NB4 (cell line): ENCODE results near the gene KAT6B.

ENCODE experiments used
- MYC ChIP-seq: IDR thresholded peaks from 2 replicates; pipeline ENCODE4 v1.6.1; 2011; ENCODE audit warnings: low read depth, low read length
- POLR2A ChIP-seq: IDR thresholded peaks from 2 replicates; pipeline ENCODE4 v1.6.1; 2011; ENCODE audit warnings: mild to moderate bottlenecking; ENCODE audit not compliant: insufficient read length; ENCODE audit errors: extremely low read depth
- TF ChIP-seq, protein P1 (sequence below): IDR thresholded peaks from one replicate; pipeline ENCODE4 v1.5.1; 2012; ENCODE audit warnings: low read depth, low read length
- TF ChIP-seq, protein P2 (sequence below): IDR thresholded peaks from 2 replicates; pipeline ENCODE4 v1.6.1; 2011; ENCODE audit warnings: low read depth, low read length

DNA sequence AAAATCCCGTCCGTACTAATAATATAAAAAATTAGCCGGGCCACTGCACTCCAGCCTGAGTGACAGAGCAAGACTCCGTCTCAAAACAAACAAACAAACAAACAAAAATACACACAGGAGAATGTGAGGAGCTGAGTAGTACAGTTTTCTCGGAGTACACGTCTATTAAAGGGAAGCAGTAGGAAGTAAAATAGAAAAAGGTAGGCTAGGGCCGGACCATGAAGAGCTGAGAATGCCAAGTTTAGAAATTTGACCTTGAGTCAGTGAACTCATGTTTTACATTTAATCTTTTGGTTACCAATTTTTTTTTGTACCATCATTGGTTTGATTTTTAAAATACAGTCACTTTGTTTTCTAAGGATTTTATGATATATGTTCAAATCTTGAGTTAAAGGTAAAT, 64.1 kb downstream of the KAT6B start:
- TF ChIP-seq, protein P1, sequence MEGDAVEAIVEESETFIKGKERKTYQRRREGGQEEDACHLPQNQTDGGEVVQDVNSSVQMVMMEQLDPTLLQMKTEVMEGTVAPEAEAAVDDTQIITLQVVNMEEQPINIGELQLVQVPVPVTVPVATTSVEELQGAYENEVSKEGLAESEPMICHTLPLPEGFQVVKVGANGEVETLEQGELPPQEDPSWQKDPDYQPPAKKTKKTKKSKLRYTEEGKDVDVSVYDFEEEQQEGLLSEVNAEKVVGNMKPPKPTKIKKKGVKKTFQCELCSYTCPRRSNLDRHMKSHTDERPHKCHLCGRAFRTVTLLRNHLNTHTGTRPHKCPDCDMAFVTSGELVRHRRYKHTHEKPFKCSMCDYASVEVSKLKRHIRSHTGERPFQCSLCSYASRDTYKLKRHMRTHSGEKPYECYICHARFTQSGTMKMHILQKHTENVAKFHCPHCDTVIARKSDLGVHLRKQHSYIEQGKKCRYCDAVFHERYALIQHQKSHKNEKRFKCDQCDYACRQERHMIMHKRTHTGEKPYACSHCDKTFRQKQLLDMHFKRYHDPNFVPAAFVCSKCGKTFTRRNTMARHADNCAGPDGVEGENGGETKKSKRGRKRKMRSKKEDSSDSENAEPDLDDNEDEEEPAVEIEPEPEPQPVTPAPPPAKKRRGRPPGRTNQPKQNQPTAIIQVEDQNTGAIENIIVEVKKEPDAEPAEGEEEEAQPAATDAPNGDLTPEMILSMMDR = no peak
- no peak for TF ChIP-seq MYC
- no peak for TF ChIP-seq POLR2A
- TF ChIP-seq, protein P2, sequence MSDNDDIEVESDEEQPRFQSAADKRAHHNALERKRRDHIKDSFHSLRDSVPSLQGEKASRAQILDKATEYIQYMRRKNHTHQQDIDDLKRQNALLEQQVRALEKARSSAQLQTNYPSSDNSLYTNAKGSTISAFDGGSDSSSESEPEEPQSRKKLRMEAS = no peak
